GM18868 (cell line): ENCODE measurements around the gene TXNDC5.
"Not testable (repeated sequence)": the region's sequence is repeated elsewhere in the genome, so short reads cannot be mapped to it uniquely, and the experiment has no call there.

Source experiments
- ATAC-seq: cut with Tn5 transposase; IDR thresholded peaks from one replicate; pipeline ENCODE4 v1.9.1; 2021; ENCODE audit warnings: mild to moderate bottlenecking, moderate library complexity; ENCODE audit not compliant: unreplicated experiment

TXNDC5 gene

DNA sequence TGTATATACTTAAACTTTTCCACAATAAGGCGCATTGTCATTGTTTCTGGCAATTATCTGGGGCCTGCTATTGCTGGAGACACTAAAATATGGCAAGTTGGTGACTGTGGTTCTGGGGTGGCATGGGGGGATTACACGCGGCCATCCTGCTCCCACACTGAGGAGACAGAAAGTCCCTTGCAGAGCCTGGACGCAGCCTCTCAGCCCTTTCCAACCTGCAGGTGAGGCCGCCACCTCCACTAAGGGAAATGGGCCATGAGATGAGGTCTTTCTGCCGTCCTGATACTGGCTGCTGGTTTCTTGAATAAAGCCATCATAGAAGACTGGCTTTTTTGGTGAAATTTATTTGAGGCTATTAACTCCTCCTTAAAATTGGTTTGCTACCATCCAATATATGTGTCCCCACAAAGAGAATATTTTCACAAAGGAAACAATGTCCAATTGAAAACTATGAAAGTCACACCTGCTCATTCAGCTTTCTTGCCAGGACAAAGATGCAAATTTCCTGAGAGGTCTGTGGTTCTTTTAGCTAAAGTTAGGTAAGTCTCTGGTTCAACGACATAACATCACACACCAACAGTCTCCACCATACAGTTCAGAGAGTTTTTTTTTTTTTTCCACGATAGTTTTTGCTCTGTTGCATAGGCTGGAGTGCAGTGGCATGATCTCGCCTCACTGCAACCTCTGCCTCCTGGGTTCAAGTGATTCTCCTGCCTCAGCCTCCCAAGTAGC is 13.0 kb downstream of the TXNDC5 start:
- no peak for ATAC-seq

DNA sequence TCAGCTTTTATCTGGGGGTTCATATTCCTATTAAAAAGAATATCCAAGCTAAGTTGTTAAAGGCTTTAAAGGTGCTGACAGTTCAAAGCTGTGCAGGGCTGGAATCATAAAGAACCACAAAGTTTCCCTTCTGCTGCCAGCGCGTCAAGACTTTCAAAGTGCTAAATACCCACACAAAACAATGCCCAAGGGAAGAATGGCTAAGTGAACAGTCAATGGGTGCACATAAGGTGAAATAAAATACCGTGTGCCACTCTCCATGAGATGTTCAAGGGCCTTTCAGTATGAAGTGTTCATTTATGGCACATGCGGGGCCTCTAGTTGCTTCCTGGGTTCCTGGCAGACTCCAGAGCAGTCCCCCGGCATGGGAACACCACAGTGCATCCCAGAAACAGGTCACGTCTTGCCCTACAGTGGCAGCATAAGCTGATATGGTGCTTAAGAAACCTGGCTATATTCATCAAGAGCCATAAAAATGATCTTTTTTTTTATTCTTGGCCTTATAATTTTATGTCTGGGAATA is 14.1 kb downstream of the TXNDC5 start:
- ATAC-seq: no peak

DNA sequence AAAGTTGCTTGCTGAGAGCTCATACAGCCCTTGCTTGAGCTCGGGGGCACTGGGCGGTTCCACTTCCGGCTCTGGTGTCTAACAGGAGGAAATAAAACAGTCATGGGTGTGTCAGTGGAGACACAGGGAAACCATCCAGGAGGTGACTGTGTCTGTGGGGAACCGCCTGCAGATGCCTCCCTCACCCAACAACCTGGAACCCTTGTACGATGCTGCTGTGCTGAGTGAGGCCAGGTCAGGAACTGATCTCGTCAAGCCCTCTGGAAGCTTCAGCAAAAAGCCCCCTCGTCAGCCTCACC is 15.5 kb downstream of the TXNDC5 start:
- no peak for ATAC-seq

DNA sequence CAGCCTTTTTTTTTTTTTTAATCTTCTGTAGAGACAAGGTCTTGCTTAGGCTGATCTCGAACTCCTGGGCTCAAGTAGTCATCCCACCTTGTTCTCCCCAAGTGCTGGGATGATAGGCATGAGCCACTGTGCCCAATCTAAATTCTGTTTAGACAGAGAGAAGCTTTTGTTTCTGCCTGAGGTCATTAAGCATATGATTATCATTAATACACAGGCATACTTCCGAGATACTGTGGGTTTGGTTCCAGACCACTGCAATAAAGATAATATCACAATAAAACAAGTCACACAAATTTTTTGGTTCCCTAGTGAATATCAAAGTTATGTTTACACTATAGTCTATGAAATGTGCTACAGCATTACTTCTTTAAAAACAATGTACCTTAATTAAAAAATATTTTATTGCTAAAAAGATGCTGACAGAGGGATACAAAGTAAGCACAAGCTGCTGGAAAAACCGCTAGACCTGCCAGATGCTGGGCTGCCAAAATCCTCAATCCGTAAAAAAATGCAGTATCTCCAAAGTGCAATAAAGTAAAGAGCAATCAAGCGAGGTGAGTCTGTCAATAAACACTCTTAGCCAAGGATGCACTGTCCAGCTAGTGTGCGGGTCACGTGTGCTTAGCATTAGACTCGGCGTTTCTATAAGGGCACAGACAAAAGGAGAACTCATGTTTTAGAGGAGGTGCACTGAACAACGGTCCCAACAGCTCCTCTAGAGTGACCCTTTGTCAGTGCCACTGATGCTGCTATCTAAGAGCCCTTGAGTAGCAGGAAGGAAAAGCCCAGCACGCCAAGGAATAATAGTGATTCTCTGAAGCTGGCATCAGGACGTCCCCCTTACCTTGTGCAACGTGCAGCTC is 16.1 kb downstream of the TXNDC5 start:
- ATAC-seq: no peak

DNA sequence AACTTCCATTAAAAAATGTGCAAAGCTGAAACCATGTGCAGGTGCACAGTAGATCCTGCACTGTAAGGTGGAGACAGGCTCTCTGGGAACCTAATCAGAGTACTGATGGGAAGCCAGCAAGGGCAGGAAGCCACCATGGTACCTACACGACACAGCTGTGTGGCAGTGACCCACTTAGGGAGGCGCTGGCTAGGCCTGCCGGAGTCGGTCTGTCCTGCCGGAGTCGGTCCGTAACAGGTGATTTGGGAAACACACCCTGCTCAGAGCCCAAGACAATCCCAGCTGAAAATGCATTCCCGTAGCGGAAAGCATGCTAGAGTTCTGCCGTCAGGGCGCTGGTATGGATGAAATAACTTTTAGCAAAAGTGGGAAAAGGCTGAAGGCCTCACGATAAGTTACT is 17.2 kb downstream of the TXNDC5 start:
- ATAC-seq: no peak

DNA sequence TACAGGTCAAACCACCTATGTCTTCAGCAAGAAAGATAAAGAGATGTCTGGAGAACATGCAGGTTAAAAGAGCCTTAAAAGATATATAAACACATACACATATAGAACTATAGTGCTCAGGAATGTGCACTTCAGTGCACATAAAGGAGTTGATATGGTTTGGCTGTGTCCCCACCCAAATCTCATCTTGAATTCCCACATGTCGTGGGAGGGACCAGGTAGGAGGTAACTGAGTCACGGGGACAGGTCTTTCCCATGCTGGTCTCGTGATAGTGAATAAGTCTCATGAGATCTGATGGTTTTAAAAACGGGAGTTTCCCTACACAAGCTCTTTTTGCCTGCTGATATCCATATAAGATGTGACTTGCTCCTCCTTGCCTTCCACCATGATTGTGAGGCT is 18.2 kb downstream of the TXNDC5 start:
- not testable (repeated sequence) for ATAC-seq

DNA sequence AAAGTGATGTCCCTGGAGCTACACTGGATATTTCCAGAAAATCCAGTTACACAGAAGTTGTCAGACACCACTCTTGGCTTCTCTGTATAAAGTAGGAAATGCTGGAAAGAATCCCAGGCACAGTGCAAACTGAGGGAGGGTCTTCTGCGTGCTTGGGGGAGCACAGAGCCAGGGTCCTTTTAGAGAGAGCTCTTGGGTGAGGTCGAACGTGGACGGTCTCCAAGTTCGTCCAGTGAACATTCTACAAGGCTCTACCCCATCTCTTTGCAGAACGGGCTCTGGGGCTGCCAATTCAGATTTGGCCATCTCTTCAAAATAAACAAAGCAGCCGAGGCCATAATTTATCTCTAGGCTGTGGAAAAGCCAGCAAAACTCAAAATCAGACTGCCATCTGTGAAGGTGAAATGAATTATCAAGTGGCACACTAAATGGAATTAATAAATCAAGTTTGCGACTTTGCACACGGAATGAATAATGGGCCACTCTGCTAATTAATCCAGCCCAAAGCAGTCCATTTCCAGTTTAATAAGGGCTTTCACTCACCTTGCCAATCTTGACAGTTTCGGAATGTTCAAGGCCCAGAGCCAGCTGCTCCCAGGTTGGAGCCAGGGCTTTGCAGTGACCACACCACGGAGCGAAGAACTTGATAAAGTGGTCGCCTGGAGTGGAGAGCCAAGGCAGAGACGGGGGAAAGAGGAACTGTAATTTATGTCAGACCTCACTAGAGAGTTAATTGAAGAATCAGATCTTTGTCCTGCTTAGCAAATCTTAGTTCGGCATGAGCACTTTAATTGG is 19.3 kb downstream of the TXNDC5 start:
- no peak for ATAC-seq

DNA sequence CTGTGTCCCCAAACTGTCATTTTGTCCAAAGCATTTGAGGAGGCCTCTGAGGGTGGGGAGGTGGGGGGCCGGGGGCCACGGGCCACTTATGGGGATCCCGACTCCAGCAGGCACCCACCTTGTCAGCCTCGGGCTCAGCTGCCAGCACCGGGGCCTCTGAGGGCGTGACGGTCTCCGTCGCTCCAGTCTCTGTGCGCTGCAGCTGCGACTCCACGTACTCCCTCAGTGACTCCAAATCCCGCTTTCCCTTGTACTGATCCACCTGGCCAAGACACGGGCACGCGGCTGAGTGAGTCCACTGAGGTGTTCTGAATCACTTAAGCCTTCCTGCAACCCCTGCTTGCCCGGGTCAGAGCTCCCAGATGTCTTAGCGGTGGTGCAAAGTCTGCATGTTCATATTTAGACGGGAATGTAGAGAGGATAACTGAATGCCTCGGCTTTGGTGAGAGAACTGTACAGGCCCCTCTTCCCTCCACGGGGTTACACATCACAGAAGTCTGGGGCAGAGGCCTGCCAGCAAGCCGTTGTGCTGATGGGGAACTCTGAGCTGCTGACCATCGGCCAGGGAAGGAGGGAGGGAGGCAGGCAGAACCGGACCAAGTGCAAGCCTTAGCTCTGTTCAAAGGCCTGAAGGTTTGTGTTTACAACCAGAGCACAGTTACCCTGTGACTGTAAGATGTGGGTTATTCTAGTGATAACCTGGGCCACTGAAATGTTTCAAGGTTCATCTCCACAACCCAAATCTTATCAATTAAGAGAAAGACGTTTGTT is 21.8 kb downstream of the TXNDC5 start:
- no peak for ATAC-seq

DNA sequence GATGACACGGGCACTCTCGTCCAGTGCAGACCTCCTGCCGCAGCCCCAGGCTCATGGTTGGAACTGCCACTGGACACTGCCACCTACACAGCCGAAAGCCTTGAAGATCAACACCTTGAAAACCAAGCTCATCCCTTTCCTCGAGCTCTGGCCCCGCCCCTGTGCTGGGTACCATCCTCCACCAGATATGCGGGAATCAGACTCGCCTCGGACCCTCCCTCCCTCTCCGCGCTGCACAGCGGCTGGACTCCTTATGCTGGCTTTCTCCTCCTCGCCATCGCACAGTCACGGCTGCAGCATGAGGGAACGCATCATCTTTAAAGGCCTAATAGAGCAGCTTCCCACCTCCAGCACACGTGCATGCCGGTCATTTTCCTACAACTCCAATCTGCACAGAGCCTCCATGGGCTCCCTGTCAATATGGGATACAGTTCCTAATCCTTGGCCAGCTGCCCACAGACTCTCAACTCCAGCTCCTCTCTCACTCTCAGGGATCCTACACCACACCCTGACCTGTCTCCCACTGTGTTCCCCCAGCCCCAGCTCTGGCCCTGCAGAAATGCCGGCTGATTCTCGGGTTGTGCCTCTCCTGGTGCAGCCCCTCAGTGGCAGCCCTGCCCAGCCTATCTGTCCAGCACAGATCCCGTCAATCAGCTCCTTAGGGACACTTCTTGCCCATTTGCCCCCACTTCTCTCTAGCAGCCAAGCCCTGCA is 23.2 kb downstream of the TXNDC5 start:
- no peak for ATAC-seq

DNA sequence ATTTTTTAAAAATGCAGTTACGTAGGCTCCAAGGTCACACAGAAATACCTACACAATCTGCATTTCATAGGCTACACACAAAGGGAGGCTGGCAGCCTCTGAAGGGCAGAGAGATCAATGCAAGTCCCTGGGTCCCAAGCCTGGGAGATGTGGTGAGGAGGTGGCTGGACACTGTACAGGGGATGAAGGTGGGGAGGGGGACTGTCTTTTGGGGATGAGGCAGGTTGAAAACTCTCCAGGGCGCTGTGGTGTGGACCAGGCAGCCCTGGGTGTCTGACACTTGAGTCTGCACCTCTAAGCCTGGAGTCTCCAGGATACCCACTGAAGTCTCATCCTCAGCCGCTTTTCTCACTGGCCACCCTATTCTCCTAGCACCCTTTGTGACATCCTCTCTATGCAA is 24.5 kb downstream of the TXNDC5 start:
- ATAC-seq: no peak

DNA sequence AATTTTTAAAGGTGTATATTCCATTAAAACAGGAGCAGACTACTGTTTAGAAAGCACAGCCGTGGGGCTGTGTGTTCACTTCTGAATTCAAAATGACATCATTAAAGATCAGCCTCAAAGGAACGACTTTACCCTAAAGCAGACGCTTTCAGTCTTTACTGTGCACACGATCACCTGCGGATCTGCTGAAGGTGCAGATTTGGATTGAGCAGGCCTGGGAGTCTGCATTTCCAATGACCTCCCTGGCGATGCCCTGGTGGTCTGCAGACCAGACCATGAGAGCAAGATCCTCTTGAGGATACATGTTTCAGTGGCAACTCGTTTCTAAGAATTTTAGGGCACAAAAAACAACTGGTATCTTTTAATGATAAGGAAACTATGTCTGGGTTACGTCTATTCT is 27.2 kb downstream of the TXNDC5 start:
- ATAC-seq: no peak

DNA sequence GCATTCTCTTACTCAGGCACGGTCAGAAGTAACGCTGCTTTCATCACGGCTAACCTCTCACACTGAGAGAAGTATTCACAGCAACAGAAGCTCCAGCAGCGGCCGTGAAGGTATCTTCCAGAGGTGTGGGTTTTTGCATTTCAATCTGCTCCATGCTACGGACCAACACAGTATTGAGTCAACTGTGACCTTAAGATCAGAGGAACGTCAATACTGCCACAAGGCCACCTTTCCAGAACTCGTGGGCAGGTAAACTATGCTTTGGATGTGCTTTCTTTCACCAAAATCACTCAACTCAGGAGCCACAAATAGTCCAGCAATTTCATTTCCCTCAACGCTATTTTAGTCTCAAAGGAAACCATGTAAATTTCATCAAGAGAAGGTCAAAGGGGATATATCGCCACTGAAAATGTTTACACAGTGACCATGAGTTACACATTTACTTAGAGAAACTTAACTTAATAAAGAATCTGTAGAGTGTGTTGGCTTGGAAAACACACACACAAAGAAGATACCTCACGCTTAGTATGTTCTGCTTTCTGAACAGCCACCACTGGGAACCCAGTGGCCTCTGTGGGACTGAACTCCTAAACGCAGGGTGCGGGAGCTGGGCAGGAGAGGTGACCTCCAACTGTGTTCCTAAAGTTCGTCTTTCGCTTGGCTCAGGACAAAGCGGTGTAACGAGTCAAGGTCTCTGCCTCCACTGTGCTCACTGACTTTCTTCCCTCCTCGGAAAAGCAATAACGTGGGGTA is 27.9 kb downstream of the TXNDC5 start:
- no peak for ATAC-seq

DNA sequence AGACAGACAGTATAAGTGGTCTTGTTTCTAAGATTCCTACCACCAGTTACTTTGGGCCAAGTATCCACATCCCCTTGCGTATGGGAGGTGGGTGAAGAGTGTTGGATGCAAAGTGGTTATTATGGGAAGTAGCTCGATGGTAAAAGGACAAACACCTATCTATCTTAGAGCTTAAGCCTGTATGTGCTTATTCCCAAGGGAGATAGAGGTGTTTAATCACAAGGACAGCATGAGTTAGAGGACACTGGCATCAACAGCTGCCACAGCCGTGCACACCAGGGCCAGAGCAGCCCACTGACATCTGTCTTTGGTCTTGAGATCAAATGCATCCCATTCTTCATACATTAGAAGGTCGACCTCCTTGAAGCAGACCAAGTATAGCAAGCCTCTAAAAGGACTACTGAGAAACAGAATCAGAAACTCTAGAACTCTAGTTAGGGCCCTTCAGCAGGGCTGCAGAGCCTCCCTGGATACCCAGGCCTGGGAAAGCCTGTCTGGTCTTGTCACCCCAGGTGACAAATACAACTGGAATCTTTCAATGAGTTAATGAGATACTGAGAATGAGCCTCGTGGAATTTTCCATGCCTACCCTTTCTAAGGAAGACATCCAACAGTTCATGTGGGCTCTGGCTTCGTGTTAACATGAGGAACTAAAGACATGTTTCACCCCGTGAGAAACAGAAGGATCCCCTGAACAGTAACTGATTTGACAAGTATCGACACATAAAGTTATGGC is 28.7 kb downstream of the TXNDC5 start:
- no peak for ATAC-seq

DNA sequence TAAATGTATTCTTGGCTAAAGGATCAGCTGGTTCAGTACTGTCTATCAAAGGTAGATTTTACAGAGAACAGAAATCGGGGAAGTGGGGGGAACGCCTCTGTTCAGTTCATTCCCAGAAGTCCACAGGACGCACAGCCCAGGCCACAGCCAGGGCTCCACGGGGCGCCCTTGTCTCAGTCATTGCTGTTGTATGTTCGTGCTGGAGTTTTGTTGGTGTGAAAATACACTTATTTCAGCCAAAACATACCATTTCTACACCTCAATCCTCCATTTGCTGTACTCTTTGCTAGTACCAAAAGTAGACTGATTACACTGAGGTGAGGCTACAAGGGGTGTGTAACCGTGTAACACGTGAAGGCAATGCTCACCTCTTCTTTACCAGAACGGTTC is 29.9 kb downstream of the TXNDC5 start:
- no peak for ATAC-seq

DNA sequence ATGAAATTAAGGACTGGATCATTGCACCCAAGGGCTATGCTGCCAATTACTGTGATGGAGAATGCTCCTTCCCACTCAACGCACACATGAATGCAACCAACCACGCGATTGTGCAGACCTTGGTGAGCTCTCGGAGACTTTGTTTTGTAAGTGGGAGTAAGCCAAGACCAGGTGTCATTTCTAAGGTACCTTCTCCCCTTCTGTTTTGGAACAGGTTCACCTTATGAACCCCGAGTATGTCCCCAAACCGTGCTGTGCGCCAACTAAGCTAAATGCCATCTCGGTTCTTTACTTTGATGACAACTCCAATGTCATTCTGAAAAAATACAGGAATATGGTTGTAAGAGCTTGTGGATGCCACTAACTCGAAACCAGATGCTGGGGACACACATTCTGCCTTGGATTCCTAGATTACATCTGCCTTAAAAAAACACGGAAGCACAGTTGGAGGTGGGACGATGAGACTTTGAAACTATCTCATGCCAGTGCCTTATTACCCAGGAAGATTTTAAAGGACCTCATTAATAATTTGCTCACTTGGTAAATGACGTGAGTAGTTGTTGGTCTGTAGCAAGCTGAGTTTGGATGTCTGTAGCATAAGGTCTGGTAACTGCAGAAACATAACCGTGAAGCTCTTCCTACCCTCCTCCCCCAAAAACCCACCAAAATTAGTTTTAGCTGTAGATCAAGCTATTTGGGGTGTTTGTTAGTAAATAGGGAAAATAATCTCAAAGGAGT is 30.4 kb downstream of the TXNDC5 start:
- no peak for ATAC-seq

DNA sequence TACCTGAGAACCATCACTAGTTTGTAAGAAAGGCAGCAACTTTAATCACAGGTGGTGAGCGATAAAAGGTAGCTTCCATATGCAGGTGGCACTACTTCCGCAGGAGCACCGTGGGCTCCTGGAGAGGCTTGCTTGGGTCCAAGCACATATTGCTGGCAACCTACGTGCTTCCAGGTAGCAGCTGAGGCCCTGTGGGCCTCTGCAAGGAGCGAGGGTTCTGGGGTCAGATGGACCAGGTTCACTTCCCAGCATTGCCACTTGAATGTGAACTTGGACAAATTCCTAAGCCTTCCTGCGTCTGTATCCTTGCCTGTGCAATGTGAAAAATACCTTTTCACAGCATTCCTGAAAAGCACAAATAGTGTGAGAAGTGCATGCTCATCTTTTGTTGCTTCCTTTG is 31.0 kb downstream of the TXNDC5 start:
- ATAC-seq: no peak

DNA sequence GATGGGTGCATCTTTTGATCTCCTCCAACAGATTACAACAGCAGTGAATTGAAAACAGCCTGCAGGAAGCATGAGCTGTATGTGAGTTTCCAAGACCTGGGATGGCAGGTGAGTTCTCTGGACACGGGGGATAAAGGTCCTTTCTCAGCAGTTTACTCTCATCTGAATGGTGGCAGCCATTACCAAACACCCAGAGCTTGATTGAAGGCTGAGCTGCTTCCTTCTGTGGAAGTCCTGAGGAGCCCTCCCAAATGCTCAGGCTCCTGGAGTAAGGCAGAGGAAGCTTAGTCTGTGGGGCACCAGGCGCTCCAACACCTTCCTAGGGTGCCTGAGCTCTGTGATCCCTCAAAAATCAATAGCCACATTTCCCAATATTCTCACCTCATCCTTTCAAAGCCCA is 31.5 kb downstream of the TXNDC5 start:
- ATAC-seq: no peak

DNA sequence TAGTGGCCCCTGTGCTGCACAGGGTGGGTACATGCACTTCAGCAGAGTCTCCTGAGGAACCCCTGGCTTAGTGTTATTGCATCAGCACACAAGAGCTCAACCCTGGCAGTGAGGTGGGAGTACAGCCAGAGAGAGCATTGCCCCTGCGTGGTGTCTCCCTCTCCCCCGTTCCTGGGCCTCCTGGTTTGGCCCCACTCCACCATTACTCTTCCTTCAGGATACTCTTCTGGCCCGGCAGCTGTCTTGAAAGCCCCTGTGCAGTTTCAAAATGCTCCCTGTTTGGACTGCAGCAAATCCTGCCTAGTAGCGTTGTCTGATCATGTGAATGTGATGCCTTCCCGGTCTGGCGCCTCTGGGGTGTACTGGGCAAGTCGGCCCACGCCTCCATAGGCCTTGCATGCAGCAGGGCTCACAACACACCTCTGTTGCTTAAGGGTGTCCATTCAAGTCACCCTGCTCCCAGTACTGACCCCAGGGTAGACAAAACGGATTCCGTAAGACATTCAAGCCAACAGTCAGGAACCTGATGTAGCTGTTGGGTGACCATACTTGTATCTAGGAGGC is 32.1 kb downstream of the TXNDC5 start:
- no peak for ATAC-seq
